Measurements from ENCODE around the gene SCRN2. TPM values are rescaled to one million over a fixed set of nuclear protein-coding genes. Genes with fewer than 3 reads are reported as not detected.

The SCRN2 gene
- total and polyA plus RNA-seq, 8 donors = 7.0 to 44.9 (median 28.8) TPM

DNA sequence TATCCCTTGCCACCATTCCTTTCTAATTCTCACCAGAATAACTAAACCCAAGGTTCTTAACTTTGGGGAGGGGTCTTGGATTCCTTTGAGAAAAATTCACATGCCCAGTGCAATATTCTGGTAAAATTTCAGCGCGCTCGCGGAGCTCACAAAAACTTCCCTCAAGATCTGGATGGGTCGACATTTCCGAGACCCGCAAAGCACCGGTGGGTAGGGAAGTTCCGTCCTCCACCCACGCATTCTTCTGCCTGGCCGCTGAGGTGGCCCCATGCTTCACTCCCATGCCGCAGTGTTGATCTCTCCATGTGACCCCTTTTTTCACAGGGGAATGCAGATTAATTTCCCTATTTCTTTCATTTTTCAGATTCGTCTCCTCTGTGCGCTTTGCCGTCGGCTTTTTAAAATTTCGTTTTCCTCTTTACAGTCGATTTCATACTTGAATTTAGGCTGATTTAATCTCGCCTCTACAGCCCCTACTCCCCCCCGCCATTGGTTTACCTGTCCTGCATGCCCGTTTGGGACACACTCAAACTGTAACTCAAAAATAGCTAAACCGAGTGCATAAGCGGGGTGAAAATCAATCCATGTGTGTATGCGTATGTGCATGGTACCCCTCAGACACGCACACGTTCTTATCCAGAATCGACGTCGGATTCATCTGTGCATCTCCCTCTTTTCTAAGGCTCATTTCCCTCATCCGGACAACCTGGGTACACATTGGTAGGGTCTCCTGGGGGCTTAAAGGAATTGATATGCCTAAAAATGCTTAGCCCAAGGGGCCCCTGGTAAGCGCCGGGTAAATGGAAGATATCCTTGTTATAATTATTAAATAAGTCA is 11.3 kb upstream of the SCRN2 start:
- intact Hi-C loops (cut with DNase I; ENCODE audit: low total_unique reads) = no loop called here
- peak in 1 of 2 donors; percentile 25 for DNase-seq
- no peaks in the 10 kb centered on the region for H3K9me3 ChIP-seq
- no peak overlapping the region for H3K4me3 ChIP-seq
- H3K4me1 ChIP-seq = peaks cover 24 to 34% (median 28%) of the 10 kb centered on the region in 4 donors
- no peaks in the 10 kb centered on the region for H3K36me3 ChIP-seq
- H3K27me3 ChIP-seq = peaks cover 33 to 100% (median 96%) of the 10 kb centered on the region in 3 donors
- H3K27ac ChIP-seq = no peak overlapping the region
- 19 to 41% (median 23%) methylated on average over 32 of the region's 32 CpGs for WGBS, 5 donors
- no peak for TF ChIP-seq EP300 (IDR thresholded peaks at IDR 0.05)
- no peak for TF ChIP-seq POLR2AphosphoS5 (IDR thresholded peaks at IDR 0.05)
- TF ChIP-seq POLR2A (IDR thresholded peaks at IDR 0.05) = no peak
- TF ChIP-seq, protein P1, sequence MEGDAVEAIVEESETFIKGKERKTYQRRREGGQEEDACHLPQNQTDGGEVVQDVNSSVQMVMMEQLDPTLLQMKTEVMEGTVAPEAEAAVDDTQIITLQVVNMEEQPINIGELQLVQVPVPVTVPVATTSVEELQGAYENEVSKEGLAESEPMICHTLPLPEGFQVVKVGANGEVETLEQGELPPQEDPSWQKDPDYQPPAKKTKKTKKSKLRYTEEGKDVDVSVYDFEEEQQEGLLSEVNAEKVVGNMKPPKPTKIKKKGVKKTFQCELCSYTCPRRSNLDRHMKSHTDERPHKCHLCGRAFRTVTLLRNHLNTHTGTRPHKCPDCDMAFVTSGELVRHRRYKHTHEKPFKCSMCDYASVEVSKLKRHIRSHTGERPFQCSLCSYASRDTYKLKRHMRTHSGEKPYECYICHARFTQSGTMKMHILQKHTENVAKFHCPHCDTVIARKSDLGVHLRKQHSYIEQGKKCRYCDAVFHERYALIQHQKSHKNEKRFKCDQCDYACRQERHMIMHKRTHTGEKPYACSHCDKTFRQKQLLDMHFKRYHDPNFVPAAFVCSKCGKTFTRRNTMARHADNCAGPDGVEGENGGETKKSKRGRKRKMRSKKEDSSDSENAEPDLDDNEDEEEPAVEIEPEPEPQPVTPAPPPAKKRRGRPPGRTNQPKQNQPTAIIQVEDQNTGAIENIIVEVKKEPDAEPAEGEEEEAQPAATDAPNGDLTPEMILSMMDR (IDR thresholded peaks at IDR 0.05) = no peak

DNA sequence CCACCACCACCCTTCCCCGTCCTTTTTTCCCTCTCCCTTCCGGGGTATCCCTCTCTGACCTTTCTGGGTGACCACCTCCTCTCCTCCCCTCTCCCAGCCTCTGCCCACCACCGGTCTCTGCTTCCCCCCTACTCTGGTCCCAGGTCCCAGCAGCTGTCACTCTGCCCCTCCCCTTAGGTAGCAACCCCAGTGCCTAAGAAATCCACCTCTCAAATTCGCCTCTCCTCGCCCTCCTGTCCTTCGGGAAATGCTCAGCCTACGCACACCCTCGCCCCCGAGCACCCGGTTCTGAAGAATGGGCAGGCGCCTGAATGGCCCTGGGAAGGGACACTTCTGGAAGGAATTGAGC is 10.7 kb upstream of the SCRN2 start:
- H3K36me3 ChIP-seq = no peaks in the 10 kb centered on the region
- H3K9me3 ChIP-seq = no peaks in the 10 kb centered on the region
- intact Hi-C loops (cut with DNase I; ENCODE audit: low total_unique reads) = no loop called here
- H3K4me3 ChIP-seq = peak overlapping the region in 1 of 4 donors; percentile 54
- TF ChIP-seq POLR2A (IDR thresholded peaks at IDR 0.05) = no peak
- no peak for TF ChIP-seq EP300 (IDR thresholded peaks at IDR 0.05)
- no peak for TF ChIP-seq POLR2AphosphoS5 (IDR thresholded peaks at IDR 0.05)
- TF ChIP-seq, protein P1 (IDR thresholded peaks at IDR 0.05) = no peak
- WGBS, 5 donors = 20 to 34% (median 34%) methylated on average over 10 to 11 of the region's 11 CpGs
- H3K27me3 ChIP-seq = peaks cover 36 to 100% (median 97%) of the 10 kb centered on the region in 3 donors
- H3K4me1 ChIP-seq = peaks cover 27 to 40% (median 33%) of the 10 kb centered on the region in 4 donors
- H3K27ac ChIP-seq = no peak overlapping the region
- no peak for DNase-seq

DNA sequence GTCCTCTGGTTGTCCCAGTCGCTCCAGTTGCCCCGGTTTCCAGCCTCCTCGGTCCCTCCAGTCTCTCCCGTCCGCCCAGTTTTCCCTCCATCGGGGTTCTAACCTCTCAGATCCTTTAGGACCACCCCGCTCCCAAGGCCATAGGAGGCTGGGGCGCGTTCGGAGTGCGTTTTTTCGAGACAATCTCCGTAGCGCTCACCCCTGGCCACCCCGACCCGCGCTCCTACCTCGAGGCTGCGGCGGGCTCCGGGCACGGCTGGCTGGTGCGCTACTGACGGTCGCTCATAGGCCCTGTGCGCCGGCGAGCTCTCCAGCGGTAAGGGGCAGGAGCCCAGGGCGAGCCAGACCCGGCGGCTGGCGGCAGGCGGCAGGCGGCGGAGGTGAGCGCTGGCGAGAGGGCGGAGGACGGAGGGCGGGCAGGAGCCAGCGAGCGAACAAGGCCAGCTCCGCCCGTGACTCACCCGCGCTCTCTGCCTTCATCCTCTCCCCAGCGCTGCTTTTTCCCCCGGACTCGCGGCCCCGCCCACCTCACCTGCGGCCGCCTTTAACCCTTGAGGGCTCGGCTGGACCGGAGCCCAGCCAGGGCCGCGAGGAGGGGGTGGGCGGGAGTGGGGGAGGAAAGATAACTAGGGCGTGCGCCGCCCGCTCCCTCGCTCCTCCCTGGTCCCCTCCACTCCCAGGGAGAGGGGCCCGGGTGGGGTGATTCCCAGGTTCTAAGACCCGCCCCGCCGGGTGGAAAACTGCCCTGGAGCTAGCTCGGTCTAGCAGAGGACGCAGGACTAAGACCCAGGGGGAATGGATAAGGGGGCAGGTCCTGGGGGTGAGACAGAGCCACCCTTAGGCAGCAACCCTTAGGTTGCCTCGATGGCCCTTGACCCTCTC is 9.9 kb upstream of the SCRN2 start, which contains the start of gene SP6:
TSS of gene SP6 (minus strand) at position 472 of the 882 bp plus-strand sequence. CDS start 2,734 bp downstream, outside the sequence.
- peaks cover 27 to 41% (median 35%) of the 10 kb centered on the region in 4 donors for H3K4me1 ChIP-seq
- peak within 1 kb of the TSS; percentile 35 to 54 (median 37) for H3K4me3 ChIP-seq
- WGBS, 5 donors = 1 to 7% (median 3%) methylated on average over 32 to 71 of the region's 71 CpGs
- peak within 1 kb of the TSS in 3 of 5 donors; percentile 44 to 55 (median 47) for H3K27ac ChIP-seq
- TF ChIP-seq EP300 (IDR thresholded peaks at IDR 0.05) (no peak), POLR2A (IDR thresholded peaks at IDR 0.05) (no peak), POLR2AphosphoS5 (IDR thresholded peaks at IDR 0.05) (peak in 2 of 3 donors; percentile 66 to 77)
- TF ChIP-seq, protein P1 (IDR thresholded peaks at IDR 0.05) = peak in 2 of 7 experiments; percentile 10 to 25
- no peaks in the 10 kb centered on the region for H3K9me3 ChIP-seq
- no peaks in the 10 kb centered on the region for H3K36me3 ChIP-seq
- peaks cover 36 to 100% (median 98%) of the 10 kb centered on the region in 3 donors for H3K27me3 ChIP-seq
- peak; percentile 91 to 94 for DNase-seq
- intact Hi-C loops (cut with DNase I; ENCODE audit: low total_unique reads) = no loop called here

DNA sequence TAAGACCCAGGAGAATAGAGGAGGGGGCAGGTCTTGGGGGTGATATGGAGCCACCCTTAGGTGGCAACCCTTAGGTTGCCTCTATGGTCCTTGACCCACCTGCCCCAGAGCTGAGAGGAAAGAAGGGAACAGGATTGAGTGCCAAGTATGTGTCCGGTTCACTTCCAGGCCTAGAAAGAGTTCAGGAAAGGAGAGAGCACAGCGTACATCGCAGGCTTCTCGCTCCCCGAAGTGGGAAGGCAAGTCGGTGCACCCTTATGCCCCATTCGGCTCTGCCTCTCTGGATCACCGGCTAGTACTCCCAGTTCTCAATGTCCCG is 9.3 kb upstream of the SCRN2 start:
- WGBS, 5 donors = 22 to 45% (median 26%) methylated on average over 9 of the region's 9 CpGs
- DNase-seq = no peak
- TF ChIP-seq POLR2A (IDR thresholded peaks at IDR 0.05) = no peak
- TF ChIP-seq POLR2AphosphoS5 (IDR thresholded peaks at IDR 0.05) = no peak
- TF ChIP-seq, protein P1 (IDR thresholded peaks at IDR 0.05) = no peak
- TF ChIP-seq EP300 (IDR thresholded peaks at IDR 0.05) = no peak
- Histone ChIP-seq H3K4me1 (peaks cover 27 to 41% (median 35%) of the 10 kb centered on the region in 4 donors), H3K27ac (peak overlapping the region in 3 of 5 donors; percentile 44 to 55 (median 47)), H3K36me3 (no peaks in the 10 kb centered on the region), H3K4me3 (peak overlapping the region; percentile 35 to 54 (median 37)), H3K27me3 (peaks cover 33 to 100% (median 98%) of the 10 kb centered on the region in 3 donors), H3K9me3 (no peaks in the 10 kb centered on the region)
- intact Hi-C loops (cut with DNase I; ENCODE audit: low total_unique reads) = no loop called here
